ENCODE results near the gene TRMT61B. TPM values are rescaled to one million over a fixed set of nuclear protein-coding genes. Genes with fewer than 3 reads are reported as not detected.

TRMT61B gene
- total RNA-seq, 1 experiment from 2014 or later: 24.0 TPM

GRCh38 chr2:28905533-28905932, 35.4 kb upstream of the TRMT61B start:
- peaks cover 79% of the 10 kb centered on the region for H3K36me3 Mint-ChIP-seq
- POLR2A ChIA-PET: no interaction called here
- peaks cover 12% of the 10 kb centered on the region for H3K4me1 Mint-ChIP-seq
- H3K27me3 Mint-ChIP-seq (ENCODE audit: low read depth): no peaks in the 10 kb centered on the region
- no peak overlapping the region for H3K27ac Mint-ChIP-seq
- CTCF ChIA-PET: no interaction called here
- H3K4me3 Mint-ChIP-seq: no peak overlapping the region
- H3K9me3 Mint-ChIP-seq: no peaks in the 10 kb centered on the region
- TF ChIP-seq ZNF317 (CRISPR knock-in tag; IDR thresholded peaks at IDR 0.05; ENCODE audit: borderline replicate concordance, low read depth) (no peak), MXD4 (CRISPR knock-in tag; IDR thresholded peaks at IDR 0.05; ENCODE audit: borderline replicate concordance) (no peak), ESRRA (CRISPR knock-in tag; IDR thresholded peaks at IDR 0.05; ENCODE audit: borderline replicate concordance) (no peak), ATF6 (CRISPR knock-in tag; IDR thresholded peaks at IDR 0.05) (no peak), ZBTB43 (CRISPR knock-in tag; IDR thresholded peaks at IDR 0.05) (no peak), ZNF138 (CRISPR knock-in tag; conservative IDR thresholded peaks at IDR 0.05) (no peak), STAT6 (CRISPR knock-in tag; conservative IDR thresholded peaks at IDR 0.05; ENCODE audit: low read depth) (no peak), CBFB (CRISPR knock-in tag; IDR thresholded peaks at IDR 0.05; ENCODE audit: low read depth) (no peak), ATF1 (CRISPR knock-in tag; IDR thresholded peaks at IDR 0.05) (no peak), PRRX2 (CRISPR knock-in tag; IDR thresholded peaks at IDR 0.05) (no peak), OVOL2 (CRISPR knock-in tag; IDR thresholded peaks at IDR 0.05; ENCODE audit: borderline replicate concordance) (no peak), ZNF232 (CRISPR knock-in tag; IDR thresholded peaks at IDR 0.05) (no peak), TEAD4 (CRISPR knock-in tag; IDR thresholded peaks at IDR 0.05) (no peak), FOXP1 (CRISPR knock-in tag; IDR thresholded peaks at IDR 0.05; ENCODE audit: borderline replicate concordance) (no peak), ZNF396 (CRISPR knock-in tag; IDR thresholded peaks at IDR 0.05; ENCODE audit: borderline replicate concordance) (no peak), SMAD3 (CRISPR knock-in tag; IDR thresholded peaks at IDR 0.05; ENCODE audit: borderline replicate concordance) (no peak)
- TF ChIP-seq, protein P1, sequence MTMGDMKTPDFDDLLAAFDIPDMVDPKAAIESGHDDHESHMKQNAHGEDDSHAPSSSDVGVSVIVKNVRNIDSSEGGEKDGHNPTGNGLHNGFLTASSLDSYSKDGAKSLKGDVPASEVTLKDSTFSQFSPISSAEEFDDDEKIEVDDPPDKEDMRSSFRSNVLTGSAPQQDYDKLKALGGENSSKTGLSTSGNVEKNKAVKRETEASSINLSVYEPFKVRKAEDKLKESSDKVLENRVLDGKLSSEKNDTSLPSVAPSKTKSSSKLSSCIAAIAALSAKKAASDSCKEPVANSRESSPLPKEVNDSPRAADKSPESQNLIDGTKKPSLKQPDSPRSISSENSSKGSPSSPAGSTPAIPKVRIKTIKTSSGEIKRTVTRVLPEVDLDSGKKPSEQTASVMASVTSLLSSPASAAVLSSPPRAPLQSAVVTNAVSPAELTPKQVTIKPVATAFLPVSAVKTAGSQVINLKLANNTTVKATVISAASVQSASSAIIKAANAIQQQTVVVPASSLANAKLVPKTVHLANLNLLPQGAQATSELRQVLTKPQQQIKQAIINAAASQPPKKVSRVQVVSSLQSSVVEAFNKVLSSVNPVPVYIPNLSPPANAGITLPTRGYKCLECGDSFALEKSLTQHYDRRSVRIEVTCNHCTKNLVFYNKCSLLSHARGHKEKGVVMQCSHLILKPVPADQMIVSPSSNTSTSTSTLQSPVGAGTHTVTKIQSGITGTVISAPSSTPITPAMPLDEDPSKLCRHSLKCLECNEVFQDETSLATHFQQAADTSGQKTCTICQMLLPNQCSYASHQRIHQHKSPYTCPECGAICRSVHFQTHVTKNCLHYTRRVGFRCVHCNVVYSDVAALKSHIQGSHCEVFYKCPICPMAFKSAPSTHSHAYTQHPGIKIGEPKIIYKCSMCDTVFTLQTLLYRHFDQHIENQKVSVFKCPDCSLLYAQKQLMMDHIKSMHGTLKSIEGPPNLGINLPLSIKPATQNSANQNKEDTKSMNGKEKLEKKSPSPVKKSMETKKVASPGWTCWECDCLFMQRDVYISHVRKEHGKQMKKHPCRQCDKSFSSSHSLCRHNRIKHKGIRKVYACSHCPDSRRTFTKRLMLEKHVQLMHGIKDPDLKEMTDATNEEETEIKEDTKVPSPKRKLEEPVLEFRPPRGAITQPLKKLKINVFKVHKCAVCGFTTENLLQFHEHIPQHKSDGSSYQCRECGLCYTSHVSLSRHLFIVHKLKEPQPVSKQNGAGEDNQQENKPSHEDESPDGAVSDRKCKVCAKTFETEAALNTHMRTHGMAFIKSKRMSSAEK (CRISPR knock-in tag; IDR thresholded peaks at IDR 0.05; ENCODE audit: borderline replicate concordance): no peak
- TF ChIP-seq, protein P2, sequence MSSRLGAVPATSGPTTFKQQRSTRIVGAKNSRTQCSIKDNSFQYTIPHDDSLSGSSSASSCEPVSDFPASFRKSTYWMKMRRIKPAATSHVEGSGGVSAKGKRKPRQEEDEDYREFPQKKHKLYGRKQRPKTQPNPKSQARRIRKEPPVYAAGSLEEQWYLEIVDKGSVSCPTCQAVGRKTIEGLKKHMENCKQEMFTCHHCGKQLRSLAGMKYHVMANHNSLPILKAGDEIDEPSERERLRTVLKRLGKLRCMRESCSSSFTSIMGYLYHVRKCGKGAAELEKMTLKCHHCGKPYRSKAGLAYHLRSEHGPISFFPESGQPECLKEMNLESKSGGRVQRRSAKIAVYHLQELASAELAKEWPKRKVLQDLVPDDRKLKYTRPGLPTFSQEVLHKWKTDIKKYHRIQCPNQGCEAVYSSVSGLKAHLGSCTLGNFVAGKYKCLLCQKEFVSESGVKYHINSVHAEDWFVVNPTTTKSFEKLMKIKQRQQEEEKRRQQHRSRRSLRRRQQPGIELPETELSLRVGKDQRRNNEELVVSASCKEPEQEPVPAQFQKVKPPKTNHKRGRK (CRISPR knock-in tag; IDR thresholded peaks at IDR 0.05; ENCODE audit: borderline replicate concordance): no peak
- TF ChIP-seq, protein P3, sequence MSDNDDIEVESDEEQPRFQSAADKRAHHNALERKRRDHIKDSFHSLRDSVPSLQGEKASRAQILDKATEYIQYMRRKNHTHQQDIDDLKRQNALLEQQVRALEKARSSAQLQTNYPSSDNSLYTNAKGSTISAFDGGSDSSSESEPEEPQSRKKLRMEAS (CRISPR knock-in tag; IDR thresholded peaks at IDR 0.05): no peak
- TF ChIP-seq, protein P4, sequence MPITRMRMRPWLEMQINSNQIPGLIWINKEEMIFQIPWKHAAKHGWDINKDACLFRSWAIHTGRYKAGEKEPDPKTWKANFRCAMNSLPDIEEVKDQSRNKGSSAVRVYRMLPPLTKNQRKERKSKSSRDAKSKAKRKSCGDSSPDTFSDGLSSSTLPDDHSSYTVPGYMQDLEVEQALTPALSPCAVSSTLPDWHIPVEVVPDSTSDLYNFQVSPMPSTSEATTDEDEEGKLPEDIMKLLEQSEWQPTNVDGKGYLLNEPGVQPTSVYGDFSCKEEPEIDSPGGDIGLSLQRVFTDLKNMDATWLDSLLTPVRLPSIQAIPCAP (CRISPR knock-in tag; IDR thresholded peaks at IDR 0.05): no peak
- DNase-seq (ENCODE audit: low spot score): no peak
- no peak for ATAC-seq
